Measurements from ENCODE around the gene AK3.

Gene AK3

GRCh38 chr9:4716163-4716562, 24.8 kb downstream of the AK3 start:
- in situ Hi-C loops (cut with HindIII; ENCODE audit: low pct_ligation_motif_present, low pct_unique_long_range_greater_than_20kb, low sequenced_read_pairs): no loop called here
- no peak for DNase-seq

- no peak for DNase-seq
- in situ Hi-C loops (cut with HindIII; ENCODE audit: low pct_ligation_motif_present, low pct_unique_long_range_greater_than_20kb, low sequenced_read_pairs): no loop called here
Observed at GRCh38 chr9:4714266-4715016, 26.6 kb downstream of the AK3 start.

- DNase-seq: no peak
- in situ Hi-C loops (cut with HindIII; ENCODE audit: low pct_ligation_motif_present, low pct_unique_long_range_greater_than_20kb, low sequenced_read_pairs): no loop called here
Observed at GRCh38 chr9:4713849-4714248, 27.2 kb downstream of the AK3 start.

- no peak for DNase-seq
- in situ Hi-C loops (cut with HindIII; ENCODE audit: low pct_ligation_motif_present, low pct_unique_long_range_greater_than_20kb, low sequenced_read_pairs): no loop called here
Observed at GRCh38 chr9:4709380-4709779, 31.6 kb downstream of the AK3 start.

- in situ Hi-C loops (cut with HindIII; ENCODE audit: low pct_ligation_motif_present, low pct_unique_long_range_greater_than_20kb, low sequenced_read_pairs): no loop called here
- DNase-seq: no peak
Observed at GRCh38 chr9:4706971-4707622, 33.9 kb downstream of the AK3 start.

- in situ Hi-C loops (cut with HindIII; ENCODE audit: low pct_ligation_motif_present, low pct_unique_long_range_greater_than_20kb, low sequenced_read_pairs): no loop called here
- no peak for DNase-seq
Observed at GRCh38 chr9:4706021-4706420, 35.0 kb downstream of the AK3 start.

- in situ Hi-C loops (cut with HindIII; ENCODE audit: low pct_ligation_motif_present, low pct_unique_long_range_greater_than_20kb, low sequenced_read_pairs): no loop called here
- DNase-seq: no peak
Observed at GRCh38 chr9:4704129-4704528, 36.9 kb downstream of the AK3 start.

- in situ Hi-C loops (cut with HindIII; ENCODE audit: low pct_ligation_motif_present, low pct_unique_long_range_greater_than_20kb, low sequenced_read_pairs): no loop called here
- no peak for DNase-seq
Observed at GRCh38 chr9:4701526-4701925, 39.5 kb downstream of the AK3 start.

GRCh38 chr9:4700932-4701331, 40.1 kb downstream of the AK3 start:
- in situ Hi-C loops (cut with HindIII; ENCODE audit: low pct_ligation_motif_present, low pct_unique_long_range_greater_than_20kb, low sequenced_read_pairs): no loop called here
- no peak for DNase-seq

- in situ Hi-C loops (cut with HindIII; ENCODE audit: low pct_ligation_motif_present, low pct_unique_long_range_greater_than_20kb, low sequenced_read_pairs): no loop called here
- DNase-seq: no peak
Observed at GRCh38 chr9:4700091-4700490, 40.9 kb downstream of the AK3 start.

GRCh38 chr9:4691795-4692194, 49.2 kb downstream of the AK3 start:
- in situ Hi-C loops (cut with HindIII; ENCODE audit: low pct_ligation_motif_present, low pct_unique_long_range_greater_than_20kb, low sequenced_read_pairs): no loop called here
- DNase-seq: no peak

- in situ Hi-C loops (cut with HindIII; ENCODE audit: low pct_ligation_motif_present, low pct_unique_long_range_greater_than_20kb, low sequenced_read_pairs): no loop called here
- no peak for DNase-seq
Observed at GRCh38 chr9:4690144-4690543, 50.9 kb downstream of the AK3 start.

GRCh38 chr9:4689687-4690104, 51.3 kb downstream of the AK3 start:
- no peak for DNase-seq
- in situ Hi-C loops (cut with HindIII; ENCODE audit: low pct_ligation_motif_present, low pct_unique_long_range_greater_than_20kb, low sequenced_read_pairs): no loop called here

- in situ Hi-C loops (cut with HindIII; ENCODE audit: low pct_ligation_motif_present, low pct_unique_long_range_greater_than_20kb, low sequenced_read_pairs): no loop called here
- DNase-seq: no peak
Observed at GRCh38 chr9:4689021-4689420, 52.0 kb downstream of the AK3 start.

- DNase-seq: no peak
- in situ Hi-C loops (cut with HindIII; ENCODE audit: low pct_ligation_motif_present, low pct_unique_long_range_greater_than_20kb, low sequenced_read_pairs): no loop called here
Observed at GRCh38 chr9:4686584-4686983, 54.4 kb downstream of the AK3 start.

GRCh38 chr9:4686112-4686511, 54.9 kb downstream of the AK3 start:
- no peak for DNase-seq
- in situ Hi-C loops (cut with HindIII; ENCODE audit: low pct_ligation_motif_present, low pct_unique_long_range_greater_than_20kb, low sequenced_read_pairs): no loop called here

GRCh38 chr9:4684820-4685219, 56.2 kb downstream of the AK3 start:
- in situ Hi-C loops (cut with HindIII; ENCODE audit: low pct_ligation_motif_present, low pct_unique_long_range_greater_than_20kb, low sequenced_read_pairs): no loop called here
- no peak for DNase-seq

- in situ Hi-C loops (cut with HindIII; ENCODE audit: low pct_ligation_motif_present, low pct_unique_long_range_greater_than_20kb, low sequenced_read_pairs): no loop called here
- DNase-seq: no peak
Observed at GRCh38 chr9:4680750-4681149, 60.3 kb downstream of the AK3 start.

GRCh38 chr9:4680173-4680525, 60.9 kb downstream of the AK3 start:
- in situ Hi-C loops (cut with HindIII; ENCODE audit: low pct_ligation_motif_present, low pct_unique_long_range_greater_than_20kb, low sequenced_read_pairs): no loop called here
- no peak for DNase-seq

Data from ACHN (cell line).